Activated T-cell treated with anti-CD3 and anti-CD28 coated beads, Interleukin-2, amount 50 U/mL, for 72 hours (primary cell): ENCODE measurements around the gene SOWAHA. TPM values are rescaled to one million over a fixed set of nuclear protein-coding genes. Genes with fewer than 3 reads are reported as not detected.

Experiments
- total RNA-seq, 2 donors: library from RNA; stranded (reverse); gene quantifications; one replicate each; pipeline ENCODE4 v1.2.3, GENCODE V29; 2022

The SOWAHA gene
- total RNA-seq, 2 donors from 2014 or later = not detected

Other genes with a start within 250 kb of the SOWAHA start
- 10 to 100 TPM in 1 of 2 donors, 1 to 10 TPM in 1; 8.0 to 16.3 TPM for gene IL13, start 155.1 kb upstream of the SOWAHA start, total RNA-seq
- gene IL4, start 139.3 kb upstream of the SOWAHA start, total RNA-seq = 1 to 10 TPM; 1.2 to 1.5 TPM
- 10 to 100 TPM; 20.0 to 26.9 TPM for gene KIF3A, start 75.8 kb upstream of the SOWAHA start, total RNA-seq
- 1 to 10 TPM; 3.4 to 4.6 TPM for gene CCNI2, start 65.9 kb upstream of the SOWAHA start, total RNA-seq
- 10 to 100 TPM; 24.7 to 26.4 TPM for gene SEPTIN8, start 36.1 kb upstream of the SOWAHA start, total RNA-seq
- 1 to 10 TPM; 1.1 to 2.1 TPM for gene SHROOM1, start 17.3 kb downstream of the SOWAHA start, total RNA-seq
- gene GDF9, start 53.2 kb downstream of the SOWAHA start, total RNA-seq = 1 to 10 TPM; 1.9 to 2.8 TPM
- 100 to 1,000 TPM; 189 TPM for gene UQCRQ, start 53.3 kb downstream of the SOWAHA start, total RNA-seq
- gene LEAP2, start 60.4 kb downstream of the SOWAHA start, total RNA-seq = 1 to 10 TPM; 5.0 to 7.2 TPM
- 10 to 100 TPM; 33.6 to 34.9 TPM for gene AFF4, start 150.3 kb downstream of the SOWAHA start, total RNA-seq
- 10 to 100 TPM; 23.7 to 30.6 TPM for gene ZCCHC10, start 213.2 kb downstream of the SOWAHA start, total RNA-seq
- gene HSPA4, start 238.7 kb downstream of the SOWAHA start, total RNA-seq = 100 to 1,000 TPM; 173 to 213 TPM